K562 (cell line): ENCODE measurements around the gene PRKAR1B. TPM values are rescaled to one million over a fixed set of nuclear protein-coding genes. Genes with fewer than 3 reads are reported as not detected.
A peak's percentile ranks its signal among the peaks of the same experiment; 100 is the strongest.

ENCODE experiments used
- CBFA2T2 ChIP-seq: fragments of 450-650 bp; conservative IDR thresholded peaks from 2 replicates; pipeline ENCODE4 v1.6.1; 2017; ENCODE audit warnings: mild to moderate bottlenecking
- CEBPB ChIP-seq: fragments of 450-650 bp; IDR thresholded peaks from 2 replicates; pipeline ENCODE4 v1.6.1; 2016; ENCODE audit warnings: missing genetic modification characterization, missing compliant biosample characterization
- CREBBP ChIP-seq: IDR thresholded peaks from one replicate; pipeline ENCODE4 v1.6.1; 2012; ENCODE audit warnings: low read depth, mild to moderate bottlenecking, control low read depth, inconsistent platforms, low read length
- KAT7 ChIP-seq: sonication (generic); formaldehyde crosslinking; IDR thresholded peaks from 2 replicates; pipeline ENCODE4 v1.8.0; 2022; ENCODE audit warnings: missing genetic modification reagents, mild to moderate bottlenecking, borderline replicate concordance
- RBFOX2 ChIP-seq: fragments of 200-400 bp; formaldehyde crosslinking; IDR thresholded peaks from 2 replicates; pipeline ENCODE4 v1.6.1; 2017; ENCODE audit warnings: low read depth, mild to moderate bottlenecking, low read length, moderate library complexity
- SIRT6 ChIP-seq: IDR thresholded peaks from one replicate; pipeline ENCODE4 v1.6.1; 2012; ENCODE audit warnings: low read depth, mild to moderate bottlenecking, control low read depth, inconsistent platforms, low read length, moderate library complexity
- ZFP30 ChIP-seq: fragments of 250-450 bp; sonication (Bioruptor Pico); IDR thresholded peaks from 2 replicates; pipeline ENCODE4 v1.8.0; 2022; ENCODE audit warnings: moderate library complexity, mild to moderate bottlenecking, inconsistent platforms, borderline replicate concordance
- polyA plus RNA-seq, 8 experiments: library from polyadenylated mRNA; depleted of rRNA in 4 of 8; stranded (reverse) in 5 of 8; unstranded in 3 of 8; fragments of >200 nt; fragmentation: Nextera tagmentation in 2 of 8; fragmentation: Illumina TruSeq in 1 of 8; extraction: Ambion mirVana in 2 of 8; extraction: Trizol in 1 of 8; gene quantifications; 2 replicates each; pipeline versions ENCODE4 v1.2.1 to v1.2.3, GENCODE V29; 2011 to 2014; ENCODE audit warnings: inconsistent platforms in 1 of 8, missing spikeins in 1 of 8
- total RNA-seq, 7 experiments: library from RNA; depleted of rRNA in 6 of 7; stranded (reverse); fragments of >200 nt in 6 of 7; fragmentation: Illumina TruSeq in 2 of 7; extraction: Trizol in 2 of 7; gene quantifications; 2 replicates each; pipeline versions ENCODE4 v1.2.1 to v1.2.3, GENCODE V29; 2011 to 2021; ENCODE audit warnings: low replicate concordance in 1 of 7
- TF ChIP-seq, protein P1 (sequence below), 3 experiments: fragments of 200-800 bp in 1 of 3; sonication (Bioruptor generic) in 1 of 3; sonication (generic) in 1 of 3; formaldehyde crosslinking in 1 of 3; IDR thresholded peaks; 2 replicates each; pipeline versions ENCODE4 v1.6.1 to v1.8.0; 2016 to 2022; ENCODE audit warnings: mild to moderate bottlenecking in 2 of 3, missing compliant biosample characterization in 2 of 3, missing genetic modification characterization in 2 of 3, missing genetic modification reagents in 1 of 3
- TF ChIP-seq, protein P2 (sequence below): fragments of 450-650 bp; IDR thresholded peaks from 2 replicates; pipeline ENCODE4 v1.6.1; 2016; ENCODE audit warnings: mild to moderate bottlenecking, moderate library complexity
- TF ChIP-seq, protein P3 (sequence below), 2 experiments: fragments of 150-350 bp in 1 of 2; IDR thresholded peaks; 2 replicates each; pipeline ENCODE4 v1.6.1; 2012 to 2016; ENCODE audit warnings: low read depth in 2 of 2, low read length in 2 of 2, mild to moderate bottlenecking in 1 of 2, moderate library complexity in 1 of 2

The PRKAR1B gene
- total and polyA plus RNA-seq, 9 of the 15 experiments (the other 6 are each of a cell fraction or from before 2014, with no cell fraction given), result 0.99 to 30.5 (median 12.7) TPM

DNA sequence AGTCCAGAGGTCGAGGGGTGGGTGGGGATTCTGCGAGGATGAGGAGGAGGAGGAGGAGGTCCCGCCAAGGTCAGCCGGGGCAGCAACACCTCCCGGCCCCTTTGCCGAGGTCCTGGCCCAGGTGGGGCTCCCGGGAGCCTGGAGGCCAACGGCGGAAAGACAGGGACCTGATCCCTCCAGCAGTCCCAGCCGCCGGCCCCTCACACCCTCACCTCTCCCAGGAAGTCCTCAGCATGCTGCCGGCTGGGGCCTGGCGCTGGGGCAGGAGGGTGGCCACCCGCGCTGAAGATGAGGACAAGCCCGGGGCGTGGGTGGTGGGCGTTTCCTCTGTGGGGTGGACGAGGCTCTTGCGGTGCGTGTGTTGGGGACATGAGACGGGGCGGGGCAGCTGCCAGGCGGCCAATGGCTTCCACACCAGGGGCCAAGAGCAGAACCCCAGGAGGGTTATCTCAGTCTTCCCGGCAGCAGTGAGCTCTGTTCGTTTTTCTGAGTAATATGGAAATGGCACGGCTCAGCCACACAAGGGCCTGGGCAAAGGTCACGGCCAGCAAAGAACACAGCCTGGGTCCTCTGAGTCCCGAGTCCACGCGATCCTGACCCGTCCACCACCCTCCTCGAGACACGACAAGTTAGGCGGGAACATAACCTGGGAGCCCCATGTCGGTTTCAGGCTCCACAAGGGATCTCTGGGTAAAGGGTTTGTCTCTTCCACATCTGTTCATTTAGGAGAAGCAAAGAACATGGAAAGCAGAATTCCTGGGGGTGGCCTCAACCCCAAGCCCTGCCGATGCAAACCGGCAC is 124.5 kb downstream of the PRKAR1B start (continued):
- no peak for TF ChIP-seq CREBBP
- TF ChIP-seq, protein P1, sequence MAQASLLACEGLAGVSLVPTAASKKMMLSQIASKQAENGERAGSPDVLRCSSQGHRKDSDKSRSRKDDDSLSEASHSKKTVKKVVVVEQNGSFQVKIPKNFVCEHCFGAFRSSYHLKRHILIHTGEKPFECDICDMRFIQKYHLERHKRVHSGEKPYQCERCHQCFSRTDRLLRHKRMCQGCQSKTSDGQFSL (CRISPR knock-in tag; IDR thresholded peaks at IDR 0.05), result no peak
- TF ChIP-seq, protein P1 (tag; IDR thresholded peaks at IDR 0.05), result no peak
- no peak for TF ChIP-seq CEBPB (tag)
- TF ChIP-seq, protein P2, sequence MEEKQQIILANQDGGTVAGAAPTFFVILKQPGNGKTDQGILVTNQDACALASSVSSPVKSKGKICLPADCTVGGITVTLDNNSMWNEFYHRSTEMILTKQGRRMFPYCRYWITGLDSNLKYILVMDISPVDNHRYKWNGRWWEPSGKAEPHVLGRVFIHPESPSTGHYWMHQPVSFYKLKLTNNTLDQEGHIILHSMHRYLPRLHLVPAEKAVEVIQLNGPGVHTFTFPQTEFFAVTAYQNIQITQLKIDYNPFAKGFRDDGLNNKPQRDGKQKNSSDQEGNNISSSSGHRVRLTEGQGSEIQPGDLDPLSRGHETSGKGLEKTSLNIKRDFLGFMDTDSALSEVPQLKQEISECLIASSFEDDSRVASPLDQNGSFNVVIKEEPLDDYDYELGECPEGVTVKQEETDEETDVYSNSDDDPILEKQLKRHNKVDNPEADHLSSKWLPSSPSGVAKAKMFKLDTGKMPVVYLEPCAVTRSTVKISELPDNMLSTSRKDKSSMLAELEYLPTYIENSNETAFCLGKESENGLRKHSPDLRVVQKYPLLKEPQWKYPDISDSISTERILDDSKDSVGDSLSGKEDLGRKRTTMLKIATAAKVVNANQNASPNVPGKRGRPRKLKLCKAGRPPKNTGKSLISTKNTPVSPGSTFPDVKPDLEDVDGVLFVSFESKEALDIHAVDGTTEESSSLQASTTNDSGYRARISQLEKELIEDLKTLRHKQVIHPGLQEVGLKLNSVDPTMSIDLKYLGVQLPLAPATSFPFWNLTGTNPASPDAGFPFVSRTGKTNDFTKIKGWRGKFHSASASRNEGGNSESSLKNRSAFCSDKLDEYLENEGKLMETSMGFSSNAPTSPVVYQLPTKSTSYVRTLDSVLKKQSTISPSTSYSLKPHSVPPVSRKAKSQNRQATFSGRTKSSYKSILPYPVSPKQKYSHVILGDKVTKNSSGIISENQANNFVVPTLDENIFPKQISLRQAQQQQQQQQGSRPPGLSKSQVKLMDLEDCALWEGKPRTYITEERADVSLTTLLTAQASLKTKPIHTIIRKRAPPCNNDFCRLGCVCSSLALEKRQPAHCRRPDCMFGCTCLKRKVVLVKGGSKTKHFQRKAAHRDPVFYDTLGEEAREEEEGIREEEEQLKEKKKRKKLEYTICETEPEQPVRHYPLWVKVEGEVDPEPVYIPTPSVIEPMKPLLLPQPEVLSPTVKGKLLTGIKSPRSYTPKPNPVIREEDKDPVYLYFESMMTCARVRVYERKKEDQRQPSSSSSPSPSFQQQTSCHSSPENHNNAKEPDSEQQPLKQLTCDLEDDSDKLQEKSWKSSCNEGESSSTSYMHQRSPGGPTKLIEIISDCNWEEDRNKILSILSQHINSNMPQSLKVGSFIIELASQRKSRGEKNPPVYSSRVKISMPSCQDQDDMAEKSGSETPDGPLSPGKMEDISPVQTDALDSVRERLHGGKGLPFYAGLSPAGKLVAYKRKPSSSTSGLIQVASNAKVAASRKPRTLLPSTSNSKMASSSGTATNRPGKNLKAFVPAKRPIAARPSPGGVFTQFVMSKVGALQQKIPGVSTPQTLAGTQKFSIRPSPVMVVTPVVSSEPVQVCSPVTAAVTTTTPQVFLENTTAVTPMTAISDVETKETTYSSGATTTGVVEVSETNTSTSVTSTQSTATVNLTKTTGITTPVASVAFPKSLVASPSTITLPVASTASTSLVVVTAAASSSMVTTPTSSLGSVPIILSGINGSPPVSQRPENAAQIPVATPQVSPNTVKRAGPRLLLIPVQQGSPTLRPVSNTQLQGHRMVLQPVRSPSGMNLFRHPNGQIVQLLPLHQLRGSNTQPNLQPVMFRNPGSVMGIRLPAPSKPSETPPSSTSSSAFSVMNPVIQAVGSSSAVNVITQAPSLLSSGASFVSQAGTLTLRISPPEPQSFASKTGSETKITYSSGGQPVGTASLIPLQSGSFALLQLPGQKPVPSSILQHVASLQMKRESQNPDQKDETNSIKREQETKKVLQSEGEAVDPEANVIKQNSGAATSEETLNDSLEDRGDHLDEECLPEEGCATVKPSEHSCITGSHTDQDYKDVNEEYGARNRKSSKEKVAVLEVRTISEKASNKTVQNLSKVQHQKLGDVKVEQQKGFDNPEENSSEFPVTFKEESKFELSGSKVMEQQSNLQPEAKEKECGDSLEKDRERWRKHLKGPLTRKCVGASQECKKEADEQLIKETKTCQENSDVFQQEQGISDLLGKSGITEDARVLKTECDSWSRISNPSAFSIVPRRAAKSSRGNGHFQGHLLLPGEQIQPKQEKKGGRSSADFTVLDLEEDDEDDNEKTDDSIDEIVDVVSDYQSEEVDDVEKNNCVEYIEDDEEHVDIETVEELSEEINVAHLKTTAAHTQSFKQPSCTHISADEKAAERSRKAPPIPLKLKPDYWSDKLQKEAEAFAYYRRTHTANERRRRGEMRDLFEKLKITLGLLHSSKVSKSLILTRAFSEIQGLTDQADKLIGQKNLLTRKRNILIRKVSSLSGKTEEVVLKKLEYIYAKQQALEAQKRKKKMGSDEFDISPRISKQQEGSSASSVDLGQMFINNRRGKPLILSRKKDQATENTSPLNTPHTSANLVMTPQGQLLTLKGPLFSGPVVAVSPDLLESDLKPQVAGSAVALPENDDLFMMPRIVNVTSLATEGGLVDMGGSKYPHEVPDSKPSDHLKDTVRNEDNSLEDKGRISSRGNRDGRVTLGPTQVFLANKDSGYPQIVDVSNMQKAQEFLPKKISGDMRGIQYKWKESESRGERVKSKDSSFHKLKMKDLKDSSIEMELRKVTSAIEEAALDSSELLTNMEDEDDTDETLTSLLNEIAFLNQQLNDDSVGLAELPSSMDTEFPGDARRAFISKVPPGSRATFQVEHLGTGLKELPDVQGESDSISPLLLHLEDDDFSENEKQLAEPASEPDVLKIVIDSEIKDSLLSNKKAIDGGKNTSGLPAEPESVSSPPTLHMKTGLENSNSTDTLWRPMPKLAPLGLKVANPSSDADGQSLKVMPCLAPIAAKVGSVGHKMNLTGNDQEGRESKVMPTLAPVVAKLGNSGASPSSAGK, result peak; percentile 87
- no peak for TF ChIP-seq SIRT6
- TF ChIP-seq RBFOX2, result peak; percentile 86
- TF ChIP-seq, protein P3, sequence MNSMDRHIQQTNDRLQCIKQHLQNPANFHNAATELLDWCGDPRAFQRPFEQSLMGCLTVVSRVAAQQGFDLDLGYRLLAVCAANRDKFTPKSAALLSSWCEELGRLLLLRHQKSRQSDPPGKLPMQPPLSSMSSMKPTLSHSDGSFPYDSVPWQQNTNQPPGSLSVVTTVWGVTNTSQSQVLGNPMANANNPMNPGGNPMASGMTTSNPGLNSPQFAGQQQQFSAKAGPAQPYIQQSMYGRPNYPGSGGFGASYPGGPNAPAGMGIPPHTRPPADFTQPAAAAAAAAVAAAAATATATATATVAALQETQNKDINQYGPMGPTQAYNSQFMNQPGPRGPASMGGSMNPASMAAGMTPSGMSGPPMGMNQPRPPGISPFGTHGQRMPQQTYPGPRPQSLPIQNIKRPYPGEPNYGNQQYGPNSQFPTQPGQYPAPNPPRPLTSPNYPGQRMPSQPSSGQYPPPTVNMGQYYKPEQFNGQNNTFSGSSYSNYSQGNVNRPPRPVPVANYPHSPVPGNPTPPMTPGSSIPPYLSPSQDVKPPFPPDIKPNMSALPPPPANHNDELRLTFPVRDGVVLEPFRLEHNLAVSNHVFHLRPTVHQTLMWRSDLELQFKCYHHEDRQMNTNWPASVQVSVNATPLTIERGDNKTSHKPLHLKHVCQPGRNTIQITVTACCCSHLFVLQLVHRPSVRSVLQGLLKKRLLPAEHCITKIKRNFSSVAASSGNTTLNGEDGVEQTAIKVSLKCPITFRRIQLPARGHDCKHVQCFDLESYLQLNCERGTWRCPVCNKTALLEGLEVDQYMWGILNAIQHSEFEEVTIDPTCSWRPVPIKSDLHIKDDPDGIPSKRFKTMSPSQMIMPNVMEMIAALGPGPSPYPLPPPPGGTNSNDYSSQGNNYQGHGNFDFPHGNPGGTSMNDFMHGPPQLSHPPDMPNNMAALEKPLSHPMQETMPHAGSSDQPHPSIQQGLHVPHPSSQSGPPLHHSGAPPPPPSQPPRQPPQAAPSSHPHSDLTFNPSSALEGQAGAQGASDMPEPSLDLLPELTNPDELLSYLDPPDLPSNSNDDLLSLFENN (IDR thresholded peaks at IDR 0.05; ENCODE audit: low read depth in 2 of 2, low read length in 2 of 2), result no peak
- TF ChIP-seq KAT7, result no peak
- TF ChIP-seq CBFA2T2, result peak; percentile 9; the same call in 1 of the 2 replicates
- TF ChIP-seq ZFP30 (CRISPR knock-in tag), result no peak
